Activated CD8-positive, alpha-beta memory T cell treated with anti-CD3 and anti-CD28 coated beads for 48 hours (primary cell): ENCODE measurements around the gene CIAPIN1.

Experiments
- DNase-seq, 3 experiments: peaks; one replicate each; pipeline ENCODE4 v3.0.0-alpha.2; 2020; ENCODE audit warnings: low read depth in 2 of 3, low spot score in 2 of 3

The CIAPIN1 gene

DNA sequence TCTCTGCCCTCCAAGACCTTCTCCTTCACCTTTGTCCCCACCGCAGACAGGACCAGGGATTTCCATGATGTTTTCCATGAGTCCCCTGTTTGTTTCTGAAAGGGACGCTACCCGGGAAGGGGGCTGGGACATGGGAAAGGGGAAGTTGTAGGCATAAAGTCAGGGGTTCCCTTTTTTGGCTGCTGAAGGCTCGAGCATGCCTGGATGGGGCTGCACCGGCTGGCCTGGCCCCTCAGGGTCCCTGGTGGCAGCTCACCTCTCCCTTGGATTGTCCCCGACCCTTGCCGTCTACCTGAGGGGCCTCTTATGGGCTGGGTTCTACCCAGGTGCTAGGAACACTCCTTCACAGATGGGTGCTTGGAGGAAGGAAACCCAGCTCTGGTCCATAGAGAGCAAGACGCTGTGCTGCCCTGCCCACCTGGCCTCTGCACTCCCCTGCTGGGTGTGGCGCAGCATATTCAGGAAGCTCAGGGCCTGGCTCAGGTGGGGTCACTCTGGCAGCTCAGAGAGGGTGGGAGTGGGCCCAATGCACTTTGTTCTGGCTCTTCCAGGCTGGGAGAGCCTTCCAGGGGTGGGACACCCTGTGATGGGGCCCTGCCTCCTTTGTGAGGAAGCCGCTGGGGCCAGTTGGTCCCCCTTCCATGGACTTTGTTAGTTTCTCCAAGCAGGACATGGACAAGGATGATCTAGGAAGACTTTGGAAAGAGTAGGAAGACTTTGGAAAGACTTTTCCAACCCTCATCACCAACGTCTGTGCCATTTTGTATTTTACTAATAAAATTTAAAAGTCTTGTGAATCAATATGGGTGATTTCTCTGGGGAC, 62.7 kb downstream of the CIAPIN1 start:
- no peak for DNase-seq

DNA sequence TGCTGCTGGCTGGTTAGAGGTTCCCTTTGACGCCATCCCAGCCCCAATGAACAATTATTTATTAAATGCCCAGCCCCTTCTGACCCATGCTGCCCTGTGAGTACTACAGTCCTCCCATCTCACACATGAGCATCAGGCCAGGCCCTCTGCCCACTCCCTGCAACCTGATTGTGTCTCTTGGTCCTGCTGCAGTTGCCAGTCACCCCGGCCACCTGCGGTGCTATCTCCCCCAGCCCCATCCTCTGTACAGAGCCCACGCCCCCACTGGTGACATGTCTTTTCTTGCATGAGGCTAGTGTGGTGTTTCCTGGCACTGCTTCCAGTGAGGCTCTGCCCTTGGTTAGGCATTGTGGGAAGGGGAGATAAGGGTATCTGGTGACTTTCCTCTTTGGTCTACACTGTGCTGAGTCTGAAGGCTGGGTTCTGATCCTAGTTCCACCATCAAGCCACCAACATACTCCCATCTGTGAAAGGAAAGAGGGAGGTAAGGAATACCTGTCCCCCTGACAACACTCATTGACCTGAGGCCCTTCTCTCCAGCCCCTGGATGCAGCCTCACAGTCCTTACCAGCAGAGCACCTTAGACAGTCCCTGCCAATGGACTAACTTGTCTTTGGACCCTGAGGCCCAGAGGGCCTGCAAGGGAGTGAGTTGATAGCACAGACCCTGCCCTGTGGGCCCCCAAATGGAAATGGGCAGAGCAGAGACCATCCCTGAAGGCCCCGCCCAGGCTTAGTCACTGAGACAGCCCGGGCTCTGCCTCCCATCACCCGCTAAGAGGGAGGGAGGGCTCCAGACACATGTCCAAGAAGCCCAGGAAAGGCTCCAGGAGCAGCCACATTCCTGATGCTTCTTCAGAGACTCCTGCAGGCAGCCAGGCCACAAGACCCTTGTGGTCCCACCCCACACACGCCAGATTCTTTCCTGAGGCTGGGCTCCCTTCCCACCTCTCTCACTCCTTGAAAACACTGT, 63.6 kb downstream of the CIAPIN1 start:
- no peak for DNase-seq

DNA sequence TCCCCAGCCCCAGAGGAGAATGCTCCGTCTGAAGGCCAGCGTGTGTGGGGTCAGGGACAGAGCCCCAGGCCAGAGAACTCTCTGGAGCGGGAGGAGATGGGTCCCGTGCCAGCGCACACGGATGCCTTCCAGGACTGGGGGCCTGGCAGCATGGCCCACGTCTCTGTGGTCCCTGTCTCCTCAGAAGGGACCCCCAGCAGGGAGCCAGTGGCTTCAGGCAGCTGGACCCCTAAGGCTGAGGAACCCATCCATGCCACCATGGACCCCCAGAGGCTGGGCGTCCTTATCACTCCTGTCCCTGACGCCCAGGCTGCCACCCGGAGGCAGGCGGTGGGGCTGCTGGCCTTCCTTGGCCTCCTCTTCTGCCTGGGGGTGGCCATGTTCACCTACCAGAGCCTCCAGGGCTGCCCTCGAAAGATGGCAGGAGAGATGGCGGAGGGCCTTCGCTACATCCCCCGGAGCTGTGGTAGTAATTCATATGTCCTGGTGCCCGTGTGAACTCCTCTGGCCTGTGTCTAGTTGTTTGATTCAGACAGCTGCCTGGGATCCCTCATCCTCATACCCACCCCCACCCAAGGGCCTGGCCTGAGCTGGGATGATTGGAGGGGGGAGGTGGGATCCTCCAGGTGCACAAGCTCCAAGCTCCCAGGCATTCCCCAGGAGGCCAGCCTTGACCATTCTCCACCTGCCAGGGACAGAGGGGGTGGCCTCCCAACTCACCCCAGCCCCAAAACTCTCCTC, 64.5 kb downstream of the CIAPIN1 start:
- no peak for DNase-seq

DNA sequence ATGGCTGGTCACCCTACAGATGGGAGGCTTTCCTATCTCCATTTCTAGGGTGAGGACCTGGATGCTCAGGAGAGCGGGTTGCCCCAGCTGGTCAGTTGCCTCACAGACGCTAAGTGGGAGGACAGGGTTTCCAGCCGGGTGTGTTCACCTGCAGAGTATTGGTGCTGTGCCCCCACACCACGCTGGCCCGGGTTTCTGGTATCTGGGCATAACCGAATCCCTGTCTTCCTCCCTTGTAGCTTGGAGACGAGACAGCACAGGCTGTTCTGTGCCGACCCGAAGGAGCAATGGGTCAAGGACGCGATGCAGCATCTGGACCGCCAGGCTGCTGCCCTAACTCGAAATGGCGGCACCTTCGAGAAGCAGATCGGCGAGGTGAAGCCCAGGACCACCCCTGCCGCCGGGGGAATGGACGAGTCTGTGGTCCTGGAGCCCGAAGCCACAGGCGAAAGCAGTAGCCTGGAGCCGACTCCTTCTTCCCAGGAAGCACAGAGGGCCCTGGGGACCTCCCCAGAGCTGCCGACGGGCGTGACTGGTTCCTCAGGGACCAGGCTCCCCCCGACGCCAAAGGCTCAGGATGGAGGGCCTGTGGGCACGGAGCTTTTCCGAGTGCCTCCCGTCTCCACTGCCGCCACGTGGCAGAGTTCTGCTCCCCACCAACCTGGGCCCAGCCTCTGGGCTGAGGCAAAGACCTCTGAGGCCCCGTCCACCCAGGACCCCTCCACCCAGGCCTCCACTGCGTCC, 65.2 kb downstream of the CIAPIN1 start:
- no peak for DNase-seq

DNA sequence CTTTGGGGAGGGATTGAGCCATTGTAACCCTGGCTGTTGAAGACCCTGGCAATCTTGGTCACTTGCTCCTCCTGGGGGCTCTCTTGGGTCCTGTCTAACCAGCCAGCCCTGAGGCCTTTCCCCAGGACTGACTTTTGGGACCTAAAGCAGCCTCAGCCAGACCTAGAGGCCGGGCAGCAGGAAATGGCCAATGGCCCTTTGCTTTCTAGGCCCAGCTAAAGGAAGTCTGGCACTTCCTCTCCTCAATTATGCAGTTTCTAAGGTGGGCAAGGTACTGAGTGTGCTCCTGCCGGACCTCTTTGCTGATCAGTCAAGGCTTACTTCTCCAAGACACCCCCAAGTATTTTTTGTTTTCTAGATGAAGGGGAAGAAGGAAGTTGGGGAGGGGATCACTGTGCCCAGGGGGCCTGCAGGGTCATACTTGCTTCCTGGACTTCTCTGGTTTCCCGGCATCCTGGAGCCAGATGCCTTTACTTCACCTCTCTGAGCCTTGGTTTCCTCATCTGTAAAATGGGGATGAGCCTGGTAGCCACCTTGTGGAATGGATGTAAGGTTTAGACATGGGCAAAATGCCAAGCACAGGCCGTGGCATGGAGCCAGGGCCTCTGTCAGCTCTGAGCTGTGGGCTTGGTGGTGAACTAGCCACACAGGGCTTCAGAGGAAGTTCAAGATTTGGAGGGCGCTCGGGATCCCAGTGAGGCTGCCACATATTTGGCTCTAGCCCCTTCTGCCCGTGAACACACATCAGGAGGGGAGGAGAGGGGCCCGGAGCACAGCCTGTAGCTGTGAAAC, 66.3 kb downstream of the CIAPIN1 start:
- DNase-seq, result no peak

DNA sequence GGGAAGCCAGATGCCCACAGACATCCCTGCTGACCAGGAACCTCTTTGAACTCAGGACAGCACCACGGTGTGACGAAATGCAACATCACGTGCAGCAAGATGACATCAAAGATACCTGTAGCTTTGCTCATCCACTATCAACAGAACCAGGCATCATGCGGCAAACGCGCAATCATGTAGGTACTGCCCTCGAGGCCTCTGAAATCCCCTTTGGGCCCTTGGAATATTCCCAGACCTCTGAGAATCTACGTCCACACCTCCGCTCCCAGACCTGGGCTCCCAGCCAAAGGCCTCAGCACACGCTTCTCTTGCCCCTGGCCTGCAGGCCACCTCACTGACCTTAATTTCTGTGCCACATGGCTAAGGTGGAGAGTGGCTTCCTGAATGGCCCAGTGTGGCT, 67.6 kb downstream of the CIAPIN1 start:
- no peak for DNase-seq
